K562 (cell line): ENCODE measurements around the gene AP1G1. TPM values are rescaled to one million over a fixed set of nuclear protein-coding genes. Genes with fewer than 3 reads are reported as not detected.
A peak's percentile ranks its signal among the peaks of the same experiment; 100 is the strongest.

Source experiments
- ATAC-seq: fragments of 200-7000 bp; cut with Tn5 transposase; 3 replicates; pipeline ENCODE4 v1.9.1; 2020; ENCODE audit warnings: moderate library complexity
- BruUV-seq: library from RNA; stranded (reverse); fragments of 400-500 nt; replicated peaks from 2 replicates; lab custom pipeline; 2021; lab: Mats Ljungman, UMichigan
- CTCF ChIA-PET: fragments of 300-600 bp; formaldehyde crosslinking; extraction: SDS; loops from one replicate; lab custom pipeline; 2021; ENCODE audit warnings: low intra/inter-chr PET ratio; lab: Yijun Ruan, JAX
- POLR2A ChIA-PET: fragments of 300-600, 350-650 bp; sonication (Branson Sonifier 250); formaldehyde crosslinking; extraction: SDS; loops from one replicate; lab custom pipeline; 2021; ENCODE audit warnings: antibody characterized with exemption, inconsistent platforms; lab: Yijun Ruan, JAX
- DNase-seq, 4 experiments: peaks; one replicate each; pipeline versions ENCODE4 v3.0.0 to v3.0.0-alpha.2; 2011 to 2018; ENCODE audit warnings: low spot score in 3 of 4, mixed read lengths in 3 of 4; ENCODE audit errors: extremely low read depth in 1 of 4
- FAIRE-seq: peaks from 2 replicates; lab custom pipeline; 2011; peaks lifted over from hg19 to GRCh38; lab: Jason Lieb, UNC
- H2AFZ ChIP-seq: 2 replicates; pipeline ENCODE4 v1.6.0; 2011; ENCODE audit warnings: low read depth, low read length, control low read depth, inconsistent platforms
- H3K27ac ChIP-seq: fragments of 200-600 bp; 3 replicates; pipeline ENCODE4 v1.8.0; 2011; ENCODE audit warnings: low read depth, mild to moderate bottlenecking, control low read depth, inconsistent platforms, low read length, moderate library complexity, mixed read lengths; ENCODE audit errors: extremely low read depth
- H3K27me3 ChIP-seq, 2 experiments: fragments of 300-600 bp in 1 of 2; 2 replicates in 1 of 2; 3 replicates in 1 of 2; pipeline versions ENCODE4 v1.6.0 to v1.8.0; 2011; ENCODE audit warnings: inconsistent platforms in 2 of 2, low read length in 2 of 2, mild to moderate bottlenecking in 1 of 2, mixed read lengths in 1 of 2, moderate library complexity in 1 of 2; ENCODE audit not compliant: control insufficient read depth in 2 of 2, insufficient read depth in 2 of 2
- H3K36me3 ChIP-seq: fragments of 300-600 bp; 3 replicates; pipeline ENCODE4 v1.8.0; 2011; ENCODE audit warnings: mild to moderate bottlenecking, low read length, inconsistent platforms; ENCODE audit not compliant: control insufficient read depth, insufficient read depth
- H3K4me1 ChIP-seq, 2 experiments: fragments of 200-600 bp in 1 of 2; replicated peaks in 1 of 2; 2 replicates in 1 of 2; 3 replicates in 1 of 2; pipeline versions ENCODE4 v1.5.1 to v1.8.0; 2011; ENCODE audit warnings: inconsistent platforms in 2 of 2, low read length in 2 of 2, mild to moderate bottlenecking in 1 of 2, mixed read lengths in 1 of 2, moderate library complexity in 1 of 2; ENCODE audit not compliant: control insufficient read depth in 2 of 2, insufficient read depth in 2 of 2
- H3K4me2 ChIP-seq: 2 replicates; pipeline ENCODE4 v1.6.1; 2011; ENCODE audit warnings: low read length, control low read depth, inconsistent platforms, mixed read lengths; ENCODE audit not compliant: insufficient read depth
- H3K4me3 ChIP-seq: fragments of 200-600 bp; sonication (generic), shearing (Covaris generic); 2 replicates; pipeline ENCODE4 v1.5.1; 2016; ENCODE audit warnings: control low read depth, inconsistent platforms
- H3K79me2 ChIP-seq: fragments of 200-600 bp; 3 replicates; pipeline ENCODE4 v1.8.0; 2011; ENCODE audit warnings: low read length, inconsistent platforms; ENCODE audit not compliant: control insufficient read depth, insufficient read depth
- H3K9ac ChIP-seq, 2 experiments: 2 replicates each; pipeline versions ENCODE4 v1.6.0 to v1.6.1; 2011; ENCODE audit warnings: low read depth in 2 of 2, low read length in 2 of 2, control low read depth in 1 of 2, inconsistent platforms in 1 of 2, mild to moderate bottlenecking in 1 of 2, mixed read lengths in 1 of 2; ENCODE audit not compliant: insufficient read depth in 1 of 2
- H3K9me1 ChIP-seq: one replicate; pipeline ENCODE4 v1.6.0; 2011; ENCODE audit warnings: inconsistent platforms, mild to moderate bottlenecking, low read length, moderate library complexity; ENCODE audit not compliant: control insufficient read depth, insufficient read depth
- H3K9me3 ChIP-seq: replicated peaks from 2 replicates; pipeline ENCODE4 v1.5.1; 2011; ENCODE audit warnings: low read depth, low read length, inconsistent platforms; ENCODE audit not compliant: control insufficient read depth, insufficient read depth
- H4K20me1 ChIP-seq: replicated peaks from 2 replicates; pipeline ENCODE4 v1.6.1; 2011; ENCODE audit warnings: low read length, inconsistent platforms, mixed read lengths; ENCODE audit not compliant: control insufficient read depth, insufficient read depth
- E2F8 ChIP-seq: fragments of 450-650 bp; IDR thresholded peaks from 2 replicates; pipeline ENCODE4 v1.7.1; 2018; ENCODE audit warnings: mild to moderate bottlenecking, low read depth; ENCODE audit not compliant: partially characterized antibody
- ETS1 ChIP-seq: conservative IDR thresholded peaks from 2 replicates; pipeline ENCODE4 v1.6.1; 2011; ENCODE audit warnings: low read depth, mild to moderate bottlenecking, low read length; ENCODE audit not compliant: control insufficient read depth
- IFI16 ChIP-seq: fragments of 250-450 bp; sonication (Bioruptor Pico); IDR thresholded peaks from 2 replicates; pipeline ENCODE4 v2.1.2; 2022; ENCODE audit warnings: mild to moderate bottlenecking, inconsistent platforms
- MTA2 ChIP-seq: fragments of 450-650 bp; IDR thresholded peaks from 2 replicates; pipeline ENCODE4 v1.6.1; 2016; ENCODE audit warnings: low read depth
- NCOA1 ChIP-seq: fragments of 450-650 bp; IDR thresholded peaks from 2 replicates; pipeline ENCODE4 v1.6.1; 2016; ENCODE audit warnings: low read depth
- RBM39 ChIP-seq: fragments of 200-400 bp; formaldehyde crosslinking; optimal IDR thresholded peaks from 2 replicates; pipeline ENCODE3; 2018; ENCODE audit warnings: low read depth, low read length
- RNF219 ChIP-seq: fragments of 250-450 bp; sonication (Bioruptor Pico); IDR thresholded peaks from 2 replicates; pipeline ENCODE4 v1.5.0; 2022; ENCODE audit warnings: mild to moderate bottlenecking
- TCF3 ChIP-seq: sonication (generic); formaldehyde crosslinking; IDR thresholded peaks from 2 replicates; pipeline ENCODE4 v1.4.0; 2020; ENCODE audit warnings: mild to moderate bottlenecking, missing genetic modification reagents
- TCF7L2 ChIP-seq: fragments of 150-350 bp; IDR thresholded peaks from 2 replicates; pipeline ENCODE4 v1.6.1; 2016; ENCODE audit warnings: low read depth, mild to moderate bottlenecking, low read length, moderate library complexity
- TFE3 ChIP-seq: fragments of 450-650 bp; formaldehyde crosslinking; IDR thresholded peaks from 2 replicates; pipeline ENCODE4 v1.4.0; 2020; ENCODE audit warnings: mild to moderate bottlenecking, mixed read lengths
- ZNF778 ChIP-seq: fragments of 450-650 bp; formaldehyde crosslinking; IDR thresholded peaks from 2 replicates; pipeline ENCODE4 v1.4.0; 2020; ENCODE audit warnings: mild to moderate bottlenecking, moderate library complexity
- WGBS: fragments of 100-300 bp; shearing (Covaris generic); methylation state at CpG from one replicate; pipeline ENCODE4 v1.1.6; 2016; ENCODE audit warnings: low coverage, mixed read lengths; ENCODE audit not compliant: insufficient coverage; ENCODE audit errors: missing lambda C conversion rate; 5-methylcytosine and 5-hydroxymethylcytosine counted together
- in situ Hi-C: fragments of 300-500 bp; cut with MboI; formaldehyde crosslinking; loops from 4 replicates; pipeline ENCODE4 v1.15.0; 2018; ENCODE audit warnings: inconsistent platforms, mixed read lengths
- intact Hi-C: fragments of 100-400 bp; cut with micrococcal nuclease; formaldehyde crosslinking; loops from 2 replicates; pipeline ENCODE4 v1.14.2; 2022
- polyA plus RNA-seq, 8 experiments: library from polyadenylated mRNA; depleted of rRNA in 4 of 8; stranded (reverse) in 5 of 8; unstranded in 3 of 8; fragments of >200 nt; fragmentation: Nextera tagmentation in 2 of 8; fragmentation: Illumina TruSeq in 1 of 8; extraction: Ambion mirVana in 2 of 8; extraction: Trizol in 1 of 8; gene quantifications; 2 replicates each; pipeline versions ENCODE4 v1.2.1 to v1.2.3, GENCODE V29; 2011 to 2014; ENCODE audit warnings: inconsistent platforms in 1 of 8, missing spikeins in 1 of 8
- total RNA-seq, 7 experiments: library from RNA; depleted of rRNA in 6 of 7; stranded (reverse); fragments of >200 nt in 6 of 7; fragmentation: Illumina TruSeq in 2 of 7; extraction: Trizol in 2 of 7; gene quantifications; 2 replicates each; pipeline versions ENCODE4 v1.2.1 to v1.2.3, GENCODE V29; 2011 to 2021; ENCODE audit warnings: low replicate concordance in 1 of 7

The AP1G1 gene
- total and polyA plus RNA-seq, 9 of the 15 experiments (the other 6 are each of a cell fraction or from before 2014, with no cell fraction given) = 7.0 to 59.2 (median 42.0) TPM

GRCh38 chr16:71853413-71853812, 44.8 kb upstream of the AP1G1 start (continued):
- TF ChIP-seq TFE3 (CRISPR knock-in tag) (no peak), TCF3 (no peak)
- TF ChIP-seq, all 486 proteins: peak for 0

- Histone ChIP-seq H3K36me3 (peaks cover 63% of the 10 kb centered on the region), H3K9me3 (no peaks in the 10 kb centered on the region), H3K4me3 (no peak overlapping the region), H3K27ac (no peak overlapping the region), H3K27me3 (no peaks in the 10 kb centered on the region), H4K20me1 (peaks cover 4% of the 10 kb centered on the region), H3K4me2 (no peak overlapping the region), H2AFZ (no peak overlapping the region), H3K4me1 (no peaks in the 10 kb centered on the region; a peak in 1 of 5 replicates), H3K9me1 (peaks cover 3% of the 10 kb centered on the region), H3K9ac (0 out of 4 replicates have a peak overlapping the region, but pooled peaks of 1 of the 2 experiments have one; percentile 48), H3K79me2 (peaks cover 6% of the 10 kb centered on the region)
- no peak for DNase-seq
- intact Hi-C loops = no loop called here
- ChIA-PET POLR2A (interaction anchor here (0.7 to 2.2 kb wide), 5 partner anchors 9 to 172 kb away, joined by 3 to 18 read pairs (median 3); no protein-coding TSS in a partner anchor), CTCF (no interaction called here)
- in situ Hi-C loops = no loop called here
- FAIRE-seq = no peak
- 95% methylated on average over 4 of the region's 4 CpGs for WGBS
- BruUV-seq = no TSS peak
- ATAC-seq = no peak
- no peak for TF ChIP-seq E2F8
- TF ChIP-seq IFI16 (CRISPR knock-in tag) = no peak
- TF ChIP-seq NCOA1 = no peak
- TF ChIP-seq RBM39 = no peak
- TF ChIP-seq ZNF778 (CRISPR knock-in tag) = no peak
- TF ChIP-seq TCF7L2 = no peak
- no peak for TF ChIP-seq TFE3 (CRISPR knock-in tag)
- TF ChIP-seq ETS1 = no peak
- TF ChIP-seq RNF219 (CRISPR knock-in tag) = no peak
- no peak for TF ChIP-seq MTA2
These were observed 43.9 kb upstream of the AP1G1 start for GRCh38 chr16:71852561-71852960.
